AG09309 (cell line): ENCODE measurements around the gene MFSD2A.
"Not testable (repeated sequence)": the region's sequence is repeated elsewhere in the genome, so short reads cannot be mapped to it uniquely, and the experiment has no call there.

Source experiments
- DNase-seq: peaks from one replicate; pipeline ENCODE4 v3.0.0-alpha.2; 2010; ENCODE audit warnings: low read depth
- H3K4me3 ChIP-seq: 2 replicates; pipeline ENCODE4 v1.5.1; 2011; ENCODE audit warnings: mild to moderate bottlenecking, low read depth, low read length, moderate library complexity; ENCODE audit not compliant: control insufficient read depth
- TF ChIP-seq, protein P1 (sequence below): IDR thresholded peaks from 2 replicates; pipeline ENCODE4 v1.5.1; 2011; ENCODE audit warnings: mild to moderate bottlenecking, low read depth, low read length, inconsistent platforms; ENCODE audit not compliant: insufficient read depth, control insufficient read depth; ENCODE audit errors: missing control alignments

MFSD2A gene

DNA sequence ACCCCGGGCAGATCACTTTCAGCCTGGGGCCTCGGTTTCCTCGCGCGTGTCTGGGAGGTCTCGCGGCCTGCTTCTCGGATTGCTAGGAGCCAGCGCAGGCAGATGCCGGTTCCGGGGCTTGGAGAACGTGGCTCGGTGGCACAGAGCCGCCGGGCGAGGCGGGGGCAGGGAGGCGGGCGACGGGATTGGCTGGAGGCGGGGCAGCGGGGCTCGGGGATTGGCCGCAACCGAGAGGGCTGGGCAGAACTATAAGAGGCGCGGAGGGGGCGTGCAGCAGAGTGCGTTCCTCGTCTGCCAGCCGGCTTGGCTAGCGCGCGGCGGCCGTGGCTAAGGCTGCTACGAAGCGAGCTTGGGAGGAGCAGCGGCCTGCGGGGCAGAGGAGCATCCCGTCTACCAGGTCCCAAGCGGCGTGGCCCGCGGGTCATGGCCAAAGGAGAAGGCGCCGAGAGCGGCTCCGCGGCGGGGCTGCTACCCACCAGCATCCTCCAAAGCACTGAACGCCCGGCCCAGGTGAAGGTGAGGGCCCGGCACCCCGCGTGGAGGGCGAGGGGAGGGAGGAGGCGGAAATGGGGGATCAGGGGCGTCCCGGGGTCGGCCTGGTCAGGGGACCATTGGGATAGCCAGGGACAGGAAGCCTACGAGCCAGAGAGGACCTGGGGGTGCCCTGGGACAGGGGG, at the start of gene MFSD2A:
TSS of gene MFSD2A (plus strand) at position 276 of the 677 bp plus-strand sequence. CDS start at position 424, 148 bp downstream.
- peak; percentile 55 for DNase-seq
- TF ChIP-seq, protein P1, sequence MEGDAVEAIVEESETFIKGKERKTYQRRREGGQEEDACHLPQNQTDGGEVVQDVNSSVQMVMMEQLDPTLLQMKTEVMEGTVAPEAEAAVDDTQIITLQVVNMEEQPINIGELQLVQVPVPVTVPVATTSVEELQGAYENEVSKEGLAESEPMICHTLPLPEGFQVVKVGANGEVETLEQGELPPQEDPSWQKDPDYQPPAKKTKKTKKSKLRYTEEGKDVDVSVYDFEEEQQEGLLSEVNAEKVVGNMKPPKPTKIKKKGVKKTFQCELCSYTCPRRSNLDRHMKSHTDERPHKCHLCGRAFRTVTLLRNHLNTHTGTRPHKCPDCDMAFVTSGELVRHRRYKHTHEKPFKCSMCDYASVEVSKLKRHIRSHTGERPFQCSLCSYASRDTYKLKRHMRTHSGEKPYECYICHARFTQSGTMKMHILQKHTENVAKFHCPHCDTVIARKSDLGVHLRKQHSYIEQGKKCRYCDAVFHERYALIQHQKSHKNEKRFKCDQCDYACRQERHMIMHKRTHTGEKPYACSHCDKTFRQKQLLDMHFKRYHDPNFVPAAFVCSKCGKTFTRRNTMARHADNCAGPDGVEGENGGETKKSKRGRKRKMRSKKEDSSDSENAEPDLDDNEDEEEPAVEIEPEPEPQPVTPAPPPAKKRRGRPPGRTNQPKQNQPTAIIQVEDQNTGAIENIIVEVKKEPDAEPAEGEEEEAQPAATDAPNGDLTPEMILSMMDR, result no peak
- peak within 1 kb of the TSS; percentile 75 for H3K4me3 ChIP-seq

DNA sequence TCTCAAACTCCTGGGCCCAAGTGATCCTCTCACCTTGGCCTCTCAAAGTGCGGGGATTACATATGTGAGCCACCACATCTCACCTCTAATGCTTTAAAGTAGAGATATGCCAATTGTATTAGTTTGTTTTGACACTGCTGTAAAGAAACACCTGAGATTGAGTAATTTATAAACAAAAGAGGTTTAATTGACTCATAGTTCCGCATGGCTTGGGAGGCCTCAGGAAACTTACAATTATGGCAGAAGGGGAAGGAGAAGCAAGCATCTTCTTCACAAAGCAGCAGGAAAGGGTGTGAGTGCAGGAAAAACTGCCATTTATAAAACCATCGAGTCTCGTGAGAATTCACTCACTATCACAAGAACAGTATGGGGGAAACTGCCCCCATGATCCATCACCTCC, 49.8 kb upstream of the MFSD2A start:
- TF ChIP-seq, protein P1, result no peak
- H3K4me3 ChIP-seq, result no peak overlapping the region
- no peak for DNase-seq

DNA sequence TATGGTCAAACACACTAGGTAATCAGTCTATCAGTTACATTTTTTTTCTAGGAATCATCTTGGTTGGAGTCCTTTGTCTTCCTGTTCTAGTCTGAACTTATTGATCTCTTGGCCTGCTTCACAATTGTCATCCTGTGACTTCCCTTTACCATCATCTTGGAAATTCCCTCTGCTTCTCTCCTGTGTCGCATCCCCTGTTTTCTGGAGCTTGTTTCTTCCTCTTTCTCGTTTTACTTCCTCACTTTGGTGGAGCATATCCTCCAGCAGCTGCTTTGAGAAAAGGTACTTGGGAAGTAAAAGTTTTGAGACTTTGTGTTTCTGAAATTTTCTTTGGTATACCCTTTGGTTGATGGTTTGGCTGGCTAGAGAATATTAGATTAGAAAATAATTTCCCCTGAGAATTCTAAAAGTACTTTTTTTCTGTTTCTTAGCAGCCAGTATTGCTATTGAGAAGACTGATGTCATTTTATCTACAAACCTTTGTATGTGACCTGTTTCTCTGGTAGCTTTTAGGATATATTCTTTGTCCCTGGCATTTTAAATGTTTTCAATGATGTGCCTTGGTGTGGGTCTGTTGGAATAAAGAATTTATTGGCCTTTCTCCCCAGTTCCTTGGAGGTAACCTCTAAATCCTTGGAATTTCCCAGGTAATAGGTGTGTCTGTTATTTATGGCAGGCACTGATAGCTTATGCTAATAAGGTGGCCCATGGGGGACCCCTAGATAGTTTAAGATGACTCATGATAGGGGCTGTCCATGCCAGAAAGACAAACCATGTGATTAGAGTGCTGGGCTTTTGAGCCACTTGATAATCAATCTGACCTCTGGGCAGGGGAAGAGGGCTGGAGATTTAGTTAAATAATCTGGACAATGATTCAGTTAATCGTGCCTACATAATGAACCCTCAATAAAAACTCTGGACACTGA, 47.2 kb upstream of the MFSD2A start:
- H3K4me3 ChIP-seq, result no peak overlapping the region
- DNase-seq, result no peak
- TF ChIP-seq, protein P1, result no peak

DNA sequence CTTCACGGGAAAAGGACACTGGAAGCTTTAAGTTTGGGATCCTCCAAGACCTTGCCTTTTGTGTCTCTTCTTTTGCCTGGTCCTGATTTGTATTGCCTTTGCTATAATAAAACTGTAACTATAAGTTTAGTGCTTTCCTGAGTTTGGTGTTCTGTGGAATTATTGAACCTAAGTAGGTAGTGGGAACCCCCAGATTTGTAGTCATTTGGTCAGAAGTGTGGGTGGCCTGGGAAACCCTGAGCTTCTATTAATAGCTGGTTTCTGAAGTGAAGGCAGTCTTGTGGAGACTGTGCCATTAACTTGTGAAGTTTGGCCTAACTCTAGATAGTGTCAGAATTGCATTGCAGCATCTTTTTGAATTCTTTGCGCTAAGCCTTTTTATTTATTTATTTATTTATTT, 46.4 kb upstream of the MFSD2A start:
- TF ChIP-seq, protein P1, result no peak
- H3K4me3 ChIP-seq, result no peak overlapping the region
- no peak for DNase-seq

DNA sequence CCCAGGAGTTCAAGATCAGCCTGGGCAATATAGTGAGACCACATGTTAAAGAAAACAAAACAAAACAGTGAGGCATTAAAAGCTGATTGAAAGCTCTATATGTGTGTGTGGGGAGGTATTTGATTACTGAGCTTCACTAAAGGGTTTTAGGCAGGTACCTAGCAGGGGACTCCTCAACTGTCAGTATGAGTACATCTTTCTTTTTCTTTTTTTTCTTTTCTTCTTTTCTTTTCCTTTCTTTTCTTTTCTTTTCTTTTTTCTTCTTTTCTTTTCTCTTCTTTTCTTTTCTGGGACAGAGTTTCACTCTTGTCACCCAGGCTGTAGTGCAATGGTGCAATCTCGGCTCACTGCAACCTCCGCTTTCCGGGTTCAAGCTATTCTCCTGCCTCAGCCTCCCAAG, 44.7 kb upstream of the MFSD2A start:
- TF ChIP-seq, protein P1, result no peak
- no peak overlapping the region for H3K4me3 ChIP-seq
- DNase-seq, result no peak

DNA sequence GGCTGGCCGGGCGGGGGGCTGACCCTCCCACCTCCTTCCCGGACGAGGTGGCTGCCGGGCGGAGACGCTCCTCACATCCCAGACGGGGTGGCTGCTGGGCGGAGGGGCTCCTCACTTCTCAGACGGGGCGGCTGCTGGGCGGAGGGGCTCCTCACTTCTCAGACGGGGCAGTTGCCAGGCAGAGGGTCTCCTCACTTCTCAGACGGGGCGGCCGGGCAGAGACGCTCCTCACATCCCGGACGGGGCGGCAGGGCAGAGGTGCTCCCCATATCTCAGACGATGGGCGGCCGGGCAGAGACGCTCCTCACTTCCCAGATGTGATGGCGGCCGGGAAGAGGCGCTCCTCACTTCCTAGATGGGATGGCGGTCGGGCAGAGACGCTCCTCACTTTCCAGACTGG, 41.8 kb upstream of the MFSD2A start:
- not testable (repeated sequence) for H3K4me3 ChIP-seq

More for the DNA sequence above, 41.8 kb upstream of the MFSD2A start:
- not testable (repeated sequence) for DNase-seq
